HUES6 (cell line): ENCODE measurements around the gene CALD1.
A peak's percentile ranks its signal among the peaks of the same experiment; 100 is the strongest.

Experiments
- H3K27ac ChIP-seq: 2 replicates; pipeline ENCODE4 v1.7.0; 2013; ENCODE audit warnings: low read depth, mild to moderate bottlenecking, low read length, inconsistent platforms
- H3K27me3 ChIP-seq: 2 replicates; pipeline ENCODE4 v1.6.1; 2013; ENCODE audit warnings: low read length; ENCODE audit not compliant: control insufficient read depth, insufficient read depth
- H3K36me3 ChIP-seq: 2 replicates; pipeline ENCODE4 v1.6.1; 2013; ENCODE audit warnings: low read length; ENCODE audit not compliant: control insufficient read depth, insufficient read depth
- H3K4me1 ChIP-seq: 2 replicates; pipeline ENCODE4 v1.6.1; 2013; ENCODE audit warnings: low read length; ENCODE audit not compliant: control insufficient read depth, insufficient read depth
- H3K4me3 ChIP-seq: 2 replicates; pipeline ENCODE4 v1.5.1; 2013; ENCODE audit warnings: low read depth, low read length
- H3K9ac ChIP-seq: one replicate; pipeline ENCODE4 v1.6.1; 2013; ENCODE audit warnings: mild to moderate bottlenecking, low read length
- H3K9me3 ChIP-seq: 2 replicates; pipeline ENCODE4 v1.6.1; 2013; ENCODE audit warnings: low read depth, low read length; ENCODE audit not compliant: control insufficient read depth, insufficient read depth

CALD1 gene

GRCh38 chr7:134788191-134788590, 8.8 kb downstream of the CALD1 start:
- Histone ChIP-seq H3K27ac (no peak overlapping the region), H3K9me3 (peaks cover 6% of the 10 kb centered on the region), H3K4me3 (no peak overlapping the region), H3K4me1 (peaks cover 20% of the 10 kb centered on the region), H3K36me3 (peaks cover 59% of the 10 kb centered on the region), H3K27me3 (no peaks in the 10 kb centered on the region), H3K9ac (no peak overlapping the region)

- Histone ChIP-seq H3K27me3 (no peaks in the 10 kb centered on the region), H3K9ac (no peak overlapping the region), H3K4me1 (peaks cover 18% of the 10 kb centered on the region), H3K9me3 (peaks cover 11% of the 10 kb centered on the region), H3K27ac (peak overlapping the region; percentile 37; the same call in 1 of the 2 replicates), H3K36me3 (peaks cover 52% of the 10 kb centered on the region), H3K4me3 (no peak overlapping the region)
These were observed 10.7 kb downstream of the CALD1 start for GRCh38 chr7:134789967-134790685.

GRCh38 chr7:134792968-134793367, 13.5 kb downstream of the CALD1 start:
- H3K4me1 ChIP-seq, result peaks cover 11% of the 10 kb centered on the region
- H3K9me3 ChIP-seq, result peaks cover 11% of the 10 kb centered on the region
- H3K9ac ChIP-seq, result no peak overlapping the region
- H3K36me3 ChIP-seq, result peaks cover 54% of the 10 kb centered on the region
- H3K4me3 ChIP-seq, result no peak overlapping the region
- no peaks in the 10 kb centered on the region for H3K27me3 ChIP-seq
- H3K27ac ChIP-seq, result no peak overlapping the region

DNA sequence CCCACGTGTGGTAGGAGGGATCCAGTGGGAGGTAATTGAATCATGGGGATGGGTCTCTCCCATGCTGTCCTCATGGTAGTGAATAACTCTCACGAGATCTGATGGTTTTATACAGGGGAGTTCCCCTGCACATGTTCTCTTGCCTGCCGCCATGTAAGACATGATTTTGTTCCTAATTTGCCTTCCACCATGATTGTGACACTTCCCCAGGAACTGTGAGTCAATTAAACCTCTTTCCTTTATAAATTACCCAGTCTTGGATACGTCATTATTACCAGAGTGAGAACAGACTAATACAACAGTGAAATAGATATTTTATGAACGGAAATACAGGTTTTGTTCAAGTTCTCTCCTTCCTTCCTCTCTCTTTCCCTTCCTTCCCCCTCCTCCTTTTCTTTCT, 15.8 kb downstream of the CALD1 start:
- peaks cover 59% of the 10 kb centered on the region for H3K36me3 ChIP-seq
- no peaks in the 10 kb centered on the region for H3K27me3 ChIP-seq
- peaks cover 11% of the 10 kb centered on the region for H3K9me3 ChIP-seq
- H3K4me3 ChIP-seq, result no peak overlapping the region
- H3K9ac ChIP-seq, result no peak overlapping the region
- no peak overlapping the region for H3K27ac ChIP-seq
- peaks cover 6% of the 10 kb centered on the region; the same call in 1 of the 2 replicates for H3K4me1 ChIP-seq

GRCh38 chr7:134798155-134798554, 18.7 kb downstream of the CALD1 start:
- Histone ChIP-seq H3K9ac (no peak overlapping the region), H3K36me3 (peaks cover 54% of the 10 kb centered on the region), H3K4me3 (no peak overlapping the region), H3K27ac (no peak overlapping the region), H3K4me1 (no peaks in the 10 kb centered on the region), H3K27me3 (no peaks in the 10 kb centered on the region), H3K9me3 (peaks cover 10% of the 10 kb centered on the region; the same call in 1 of the 2 replicates)

DNA sequence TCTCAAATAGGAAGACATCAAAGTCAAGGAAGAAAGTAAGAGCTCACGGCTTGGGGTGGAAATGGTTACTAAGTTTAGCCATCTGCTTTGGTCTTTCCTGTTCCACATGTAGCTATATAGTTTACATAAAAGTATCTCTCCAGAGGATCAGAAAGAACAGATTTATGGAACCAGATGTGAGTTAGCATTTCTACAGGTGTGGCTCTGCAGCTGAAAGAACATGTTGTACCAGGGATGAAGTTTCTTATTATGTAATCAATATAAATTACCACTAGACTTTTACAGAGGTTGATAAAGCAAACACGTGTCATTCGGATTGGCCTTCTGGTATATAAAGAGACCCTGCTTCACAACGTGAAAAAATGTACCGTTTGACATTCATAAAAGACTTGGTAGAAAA, 19.9 kb downstream of the CALD1 start:
- Histone ChIP-seq H3K9me3 (peaks cover 5% of the 10 kb centered on the region; the same call in 1 of the 2 replicates), H3K27me3 (no peaks in the 10 kb centered on the region), H3K9ac (no peak overlapping the region), H3K4me1 (peaks cover 6% of the 10 kb centered on the region; the same call in 1 of the 2 replicates), H3K36me3 (peaks cover 45% of the 10 kb centered on the region), H3K4me3 (no peak overlapping the region), H3K27ac (no peak overlapping the region)

DNA sequence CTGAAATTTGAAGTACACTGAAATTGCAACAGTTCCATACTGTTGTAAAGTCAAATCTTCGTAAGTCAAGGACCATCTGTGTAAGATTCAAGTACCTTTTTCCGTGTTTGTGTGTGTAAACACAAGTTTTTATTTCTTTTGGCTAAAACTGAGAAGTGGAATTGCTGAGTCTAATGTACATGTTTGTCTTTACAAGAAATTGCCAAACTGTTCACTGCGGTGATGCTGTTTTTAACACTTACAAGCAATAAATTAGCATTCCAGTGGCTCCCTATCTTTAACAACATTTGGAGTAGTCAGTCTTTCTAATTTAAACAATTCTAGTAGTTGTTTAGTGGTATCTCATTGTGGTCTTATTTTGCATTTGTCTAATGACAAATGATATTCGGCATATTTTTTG, 23.3 kb downstream of the CALD1 start:
- Histone ChIP-seq H3K4me1 (peaks cover 6% of the 10 kb centered on the region; the same call in 1 of the 2 replicates), H3K36me3 (peaks cover 37% of the 10 kb centered on the region; the same call in 1 of the 2 replicates), H3K9me3 (peaks cover 5% of the 10 kb centered on the region; the same call in 1 of the 2 replicates), H3K4me3 (no peak overlapping the region), H3K9ac (no peak overlapping the region), H3K27me3 (no peaks in the 10 kb centered on the region), H3K27ac (no peak overlapping the region)

DNA sequence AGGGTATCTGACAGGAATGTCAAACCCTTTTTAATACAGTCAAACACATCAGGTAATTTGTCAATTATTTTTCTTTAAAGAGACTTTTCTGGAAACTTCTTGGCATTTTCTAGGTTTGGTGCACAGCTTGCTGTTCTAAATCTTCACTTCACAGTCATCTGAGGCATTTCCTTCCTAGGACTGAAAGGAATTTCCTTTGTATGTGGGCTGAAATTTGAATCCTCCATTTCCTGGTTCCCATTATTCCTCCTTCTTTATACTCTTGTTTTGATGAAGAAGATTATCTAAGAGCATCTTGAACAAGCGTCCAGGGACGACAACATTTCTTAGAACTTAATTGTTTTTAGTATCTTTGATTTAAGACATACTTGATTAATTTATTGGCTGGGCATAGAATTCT, 24.9 kb downstream of the CALD1 start:
- H3K27ac ChIP-seq, result 0 out of 2 replicates have a peak overlapping the region, but pooled peaks have one; percentile 47
- H3K4me1 ChIP-seq, result peaks cover 13% of the 10 kb centered on the region; the same call in 1 of the 2 replicates
- H3K4me3 ChIP-seq, result no peak overlapping the region; the same call in 1 of the 2 replicates
- H3K9me3 ChIP-seq, result peaks cover 5% of the 10 kb centered on the region; the same call in 1 of the 2 replicates
- peaks cover 30% of the 10 kb centered on the region; the same call in 1 of the 2 replicates for H3K36me3 ChIP-seq
- no peaks in the 10 kb centered on the region for H3K27me3 ChIP-seq
- H3K9ac ChIP-seq, result no peak overlapping the region

DNA sequence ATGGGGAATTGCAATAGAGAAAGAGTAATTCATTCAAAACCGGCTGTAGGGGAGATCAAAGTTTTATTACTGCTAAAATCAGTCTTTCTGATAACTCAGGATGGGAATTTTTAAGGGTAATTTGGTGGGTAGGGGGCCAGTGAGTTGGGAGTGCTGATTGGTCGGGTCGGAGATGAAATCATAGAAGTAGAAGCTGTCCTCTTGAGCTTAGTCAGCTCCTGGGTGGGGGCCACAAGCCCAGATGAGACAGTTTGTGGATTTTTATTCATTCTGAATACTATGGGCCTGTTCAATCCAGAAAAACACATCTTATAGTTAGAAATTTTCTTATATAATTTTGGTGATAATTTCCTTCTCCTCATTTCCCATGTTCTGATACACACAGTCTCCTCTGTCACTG, 25.4 kb downstream of the CALD1 start:
- H3K27me3 ChIP-seq, result no peaks in the 10 kb centered on the region
- H3K27ac ChIP-seq, result no peak overlapping the region
- no peak overlapping the region for H3K4me3 ChIP-seq
- H3K4me1 ChIP-seq, result peaks cover 13% of the 10 kb centered on the region; the same call in 1 of the 2 replicates
- no peak overlapping the region for H3K9ac ChIP-seq
- peaks cover 5% of the 10 kb centered on the region; the same call in 1 of the 2 replicates for H3K9me3 ChIP-seq
- peaks cover 31% of the 10 kb centered on the region; the same call in 1 of the 2 replicates for H3K36me3 ChIP-seq

DNA sequence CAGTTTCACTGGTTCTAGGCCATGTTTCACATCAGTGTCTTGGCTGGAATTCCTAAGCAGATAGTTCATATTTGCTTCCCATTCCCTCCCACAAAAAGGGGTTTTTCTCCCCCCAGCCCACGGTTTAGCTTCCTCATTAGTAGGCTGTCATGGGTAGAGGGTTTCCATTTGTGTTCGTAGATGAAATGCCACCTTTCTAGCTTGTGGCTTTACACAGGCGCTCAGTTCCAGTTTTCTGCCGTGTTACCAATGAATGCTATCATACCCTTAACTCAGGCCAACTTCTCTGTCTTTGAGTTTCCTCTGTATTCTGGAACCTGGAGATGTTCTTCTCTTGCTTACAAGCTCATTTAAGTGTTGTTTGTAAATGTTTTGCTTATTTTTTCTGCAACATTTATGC, 26.8 kb downstream of the CALD1 start:
- peaks cover 5% of the 10 kb centered on the region; the same call in 1 of the 2 replicates for H3K9me3 ChIP-seq
- H3K9ac ChIP-seq, result no peak overlapping the region
- no peak overlapping the region for H3K27ac ChIP-seq
- H3K4me1 ChIP-seq, result peaks cover 13% of the 10 kb centered on the region; the same call in 1 of the 2 replicates
- no peak overlapping the region for H3K4me3 ChIP-seq
- H3K36me3 ChIP-seq, result peaks cover 35% of the 10 kb centered on the region; the same call in 1 of the 2 replicates
- H3K27me3 ChIP-seq, result no peaks in the 10 kb centered on the region

- Histone ChIP-seq H3K4me3 (no peak overlapping the region), H3K36me3 (peaks cover 32% of the 10 kb centered on the region), H3K9ac (no peak overlapping the region), H3K9me3 (no peaks in the 10 kb centered on the region), H3K27me3 (no peaks in the 10 kb centered on the region), H3K27ac (no peak overlapping the region), H3K4me1 (0 out of 2 replicates have a peak, but pooled peaks cover 7% of the 10 kb centered on the region)
These were observed 30.2 kb downstream of the CALD1 start for GRCh38 chr7:134809616-134810015.
